GM12801 (cell line): ENCODE measurements around the gene PRPS1.

Experiments
- CTCF ChIP-seq: IDR thresholded peaks from one replicate; pipeline ENCODE4 v1.5.1; 2011; ENCODE audit warnings: control low read depth; ENCODE audit not compliant: insufficient read length; ENCODE audit errors: extremely low read depth

Gene PRPS1

GRCh38 chrX:107669885-107670628 is 41.7 kb downstream of the PRPS1 start:
- TF ChIP-seq CTCF = no peak

GRCh38 chrX:107672955-107673378 is 44.7 kb downstream of the PRPS1 start:
- TF ChIP-seq CTCF = no peak

- TF ChIP-seq CTCF = no peak
These were observed 45.1 kb downstream of the PRPS1 start for GRCh38 chrX:107673431-107673830.

GRCh38 chrX:107673933-107674479 is 45.7 kb downstream of the PRPS1 start:
- no peak for TF ChIP-seq CTCF

- TF ChIP-seq CTCF = no peak
These were observed 46.4 kb downstream of the PRPS1 start for GRCh38 chrX:107674480-107675364.

GRCh38 chrX:107675365-107675654 is 47.0 kb downstream of the PRPS1 start:
- no peak for TF ChIP-seq CTCF

- no peak for TF ChIP-seq CTCF
These were observed 47.7 kb downstream of the PRPS1 start for GRCh38 chrX:107675823-107676555.
